DMS79 treated with DMSO at 0.1 percent for 48 hours (cell line): ENCODE measurements around the gene VEZF1.

ENCODE experiments used
- DNase-seq: peaks from one replicate; lab custom pipeline; 2025; lab: John Stamatoyannopoulos, UW

The VEZF1 gene

DNA sequence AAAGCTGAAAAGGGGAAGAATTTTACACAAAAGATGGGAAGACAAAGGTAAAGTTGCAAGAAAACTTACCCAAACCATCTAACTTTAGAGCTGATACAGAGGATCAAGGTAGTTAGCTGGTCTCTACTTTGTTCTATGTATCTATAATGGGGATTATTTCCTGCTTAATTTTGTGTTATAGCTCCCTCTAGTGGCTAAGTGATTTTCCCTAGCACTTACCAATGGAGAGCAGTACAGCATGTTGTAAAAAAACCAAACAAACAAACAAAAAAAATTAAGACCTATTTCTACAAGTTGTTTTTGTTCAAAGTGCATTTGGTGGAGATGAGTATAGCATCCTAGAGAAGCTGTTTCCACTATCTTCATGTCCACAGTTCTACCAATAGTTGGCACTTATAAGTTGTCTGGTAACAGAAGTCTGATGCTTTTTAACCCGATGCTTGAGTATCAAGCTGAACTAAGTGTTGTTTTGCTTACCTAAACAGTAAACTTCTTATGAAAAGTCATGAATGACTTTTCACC is 11.5 kb upstream of the VEZF1 start:
- peak; percentile 55 for DNase-seq

DNA sequence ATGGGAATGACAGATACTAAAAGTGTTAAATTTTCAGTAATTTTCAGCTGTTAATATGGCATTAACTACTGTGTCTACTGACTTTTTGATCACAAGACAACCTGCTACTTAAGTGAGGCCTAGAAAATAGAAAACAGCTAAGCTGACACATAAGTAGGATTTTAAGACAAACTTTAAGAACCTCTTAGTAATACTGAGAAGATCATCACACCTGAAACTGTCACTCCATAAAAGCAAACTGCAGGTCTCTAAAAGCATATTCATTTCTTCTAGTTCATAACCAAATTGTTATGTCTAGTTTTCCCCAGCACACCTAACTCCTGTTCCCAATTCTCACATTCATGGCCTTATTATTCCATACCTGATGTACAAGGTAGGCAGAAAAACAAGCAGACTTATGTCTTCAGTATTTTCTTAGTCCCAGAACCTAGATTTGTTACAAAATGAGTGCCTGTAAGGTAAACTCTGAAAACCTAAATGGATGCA is 11.0 kb upstream of the VEZF1 start:
- DNase-seq: no peak

DNA sequence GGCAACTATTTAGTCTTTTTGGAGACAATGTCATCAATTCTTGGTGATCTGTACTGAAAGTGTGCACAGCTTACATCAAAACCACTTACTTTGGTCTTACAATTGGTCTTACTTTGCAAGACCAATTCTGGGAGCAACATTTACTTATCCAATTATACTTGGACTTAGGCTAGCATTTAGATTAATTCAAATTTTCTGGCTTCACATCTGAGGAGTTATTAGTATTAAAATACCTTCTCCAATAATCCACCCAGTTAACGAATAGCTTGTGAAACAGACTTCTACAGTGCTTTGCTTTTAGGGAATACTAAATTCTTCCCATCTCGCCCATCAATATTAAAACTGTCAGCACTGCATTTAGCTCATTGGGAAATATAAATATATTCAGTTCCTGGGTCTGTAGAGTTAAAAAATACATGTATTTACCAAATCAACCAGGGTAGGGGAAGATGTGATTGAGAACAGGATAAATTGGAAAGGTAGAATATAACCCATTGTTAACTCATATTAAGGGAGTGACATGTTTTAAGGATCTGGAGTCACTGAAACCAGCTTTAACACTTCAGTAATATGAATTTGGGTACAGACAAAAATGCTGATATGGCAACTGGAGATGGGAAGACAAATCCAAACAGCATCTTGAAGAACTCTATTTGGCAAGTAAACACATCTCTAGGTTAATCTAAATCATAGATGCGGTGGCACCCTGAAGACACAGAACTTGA is 9.2 kb upstream of the VEZF1 start:
- no peak for DNase-seq

DNA sequence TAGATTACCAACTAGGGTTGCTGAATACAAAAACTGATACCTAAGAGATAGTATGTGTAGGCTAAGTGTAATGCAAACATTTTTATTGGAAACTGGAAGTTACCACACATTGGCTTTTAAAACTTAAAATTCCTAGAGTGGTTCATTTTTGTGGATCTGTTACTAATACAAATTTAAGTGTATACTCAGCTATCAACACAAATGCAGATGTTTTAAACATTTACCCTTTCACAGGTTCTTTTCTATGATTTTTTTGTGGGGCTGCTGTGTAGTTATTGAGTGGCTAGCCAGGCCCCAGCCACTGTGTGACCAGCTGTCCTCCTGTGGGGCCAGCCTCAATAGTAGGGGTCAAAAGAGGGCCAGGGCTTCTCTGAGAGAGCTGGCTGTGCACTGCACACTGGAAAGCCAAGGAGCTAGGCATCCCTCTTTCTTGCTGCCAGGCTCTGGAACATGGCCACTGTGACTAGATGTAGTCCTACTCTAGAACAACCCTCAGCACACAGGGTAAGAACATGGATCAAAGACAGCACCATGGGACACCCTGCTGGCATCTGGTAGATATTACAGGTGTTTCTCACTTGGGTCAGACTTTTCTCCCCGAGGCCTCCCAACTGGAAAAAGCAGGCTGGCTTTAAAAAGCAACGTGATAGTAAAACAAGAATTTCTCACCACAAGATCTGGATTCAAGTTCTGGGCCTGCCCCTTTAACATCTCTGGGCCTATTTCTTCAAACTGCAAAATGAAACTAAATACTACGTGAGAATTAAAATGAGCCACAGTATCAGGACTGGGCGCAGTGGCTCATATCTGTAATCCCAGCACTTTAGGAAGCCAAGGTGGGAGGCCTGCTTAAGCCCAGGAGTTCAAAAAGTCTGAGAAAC is 7.3 kb upstream of the VEZF1 start:
- no peak for DNase-seq

DNA sequence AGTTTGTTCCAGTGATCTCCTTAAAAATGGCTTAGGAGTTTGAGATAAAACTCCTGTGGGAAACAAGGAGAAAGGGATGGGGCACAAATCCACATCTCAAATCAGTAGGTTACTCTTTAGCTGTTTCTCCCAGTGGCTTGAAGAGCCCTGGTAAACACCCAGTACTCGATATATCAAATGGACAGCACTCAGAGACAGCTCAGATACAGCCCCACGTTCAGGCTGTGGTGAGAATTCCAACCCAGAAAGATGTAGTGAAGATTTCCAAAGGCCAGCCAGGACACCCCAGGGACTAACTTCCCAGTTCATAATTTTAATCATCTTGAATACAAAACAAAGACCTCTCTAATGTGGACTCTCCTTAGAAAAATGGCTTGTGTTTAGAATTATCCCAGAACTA is 6.4 kb upstream of the VEZF1 start:
- no peak for DNase-seq

DNA sequence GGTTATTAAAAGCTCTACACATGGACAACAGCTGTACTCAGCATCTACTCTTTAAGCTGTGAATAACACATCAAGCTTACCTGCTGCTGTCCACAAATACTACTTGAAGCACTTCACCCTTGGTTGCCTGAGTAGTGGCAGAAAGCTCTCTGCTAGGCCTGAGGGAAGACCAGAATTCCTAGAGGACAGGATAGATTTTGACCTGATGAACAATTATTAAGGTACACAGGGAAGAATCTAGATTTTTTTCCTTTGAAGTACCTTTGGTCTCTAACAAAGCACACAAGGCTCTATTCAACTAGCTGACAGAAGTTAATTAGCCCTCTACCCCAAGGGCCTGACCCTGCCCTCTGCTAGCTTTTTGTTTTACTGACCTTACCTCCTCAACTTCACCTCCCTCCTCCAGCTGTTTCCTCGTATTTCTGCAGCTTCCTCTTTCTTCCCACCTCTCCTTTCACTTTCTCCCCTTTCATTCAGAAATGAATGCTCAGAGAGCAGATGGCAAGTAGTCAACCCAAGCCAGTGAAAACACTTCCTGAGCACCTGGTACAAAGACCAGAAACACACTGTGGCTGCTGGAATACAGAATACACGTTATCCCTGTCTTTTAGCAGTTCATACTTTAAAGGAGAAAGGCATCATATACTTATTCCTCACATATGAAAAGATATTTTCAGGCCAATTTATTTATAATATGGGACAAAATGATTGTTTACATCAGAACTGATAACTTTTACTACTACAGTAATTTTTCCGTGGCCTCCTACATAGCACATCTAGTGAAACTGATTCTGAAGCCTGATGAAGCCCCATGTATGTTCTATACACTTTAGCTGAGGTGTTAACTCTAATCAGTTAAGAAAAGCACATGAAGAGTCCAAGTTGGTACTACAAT is 5.7 kb upstream of the VEZF1 start:
- DNase-seq: peak; percentile 59

DNA sequence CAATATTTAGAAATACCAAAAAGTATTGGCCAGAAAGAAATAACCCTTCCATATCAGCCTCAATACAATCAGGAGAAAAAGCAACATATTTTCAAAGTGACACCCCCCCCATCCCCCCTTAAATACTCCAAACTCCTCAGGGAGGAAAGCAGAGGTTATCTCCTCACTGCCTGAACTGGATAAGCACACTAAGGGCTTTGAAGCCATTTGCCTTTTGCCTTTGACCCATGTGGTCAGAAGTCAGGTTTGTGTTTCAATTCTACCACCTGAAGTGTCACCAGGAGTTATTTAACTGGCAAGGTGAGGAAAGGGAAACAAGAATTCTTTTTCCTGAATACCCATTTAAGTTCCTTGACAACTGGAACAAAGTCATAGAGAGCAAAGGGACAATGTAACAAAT is 3.5 kb upstream of the VEZF1 start:
- DNase-seq: no peak

DNA sequence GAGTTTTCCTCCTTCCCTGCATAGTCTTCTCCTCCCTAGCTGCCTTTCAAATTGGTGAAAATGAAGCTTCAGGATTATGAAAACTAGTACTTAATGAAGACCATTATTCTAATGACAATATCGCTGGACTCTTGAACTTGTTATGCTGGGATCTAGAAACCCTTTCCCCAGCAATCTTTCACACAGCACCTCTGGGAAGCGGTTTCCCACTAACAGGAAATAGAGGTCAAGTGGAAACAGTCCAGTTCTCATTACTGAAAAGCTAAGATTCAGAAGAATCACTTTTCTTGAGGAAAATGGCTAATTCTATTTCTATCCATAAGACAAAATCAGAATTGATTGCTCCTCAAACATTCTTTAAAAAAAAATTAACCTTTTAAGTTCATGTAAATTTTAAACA is 2.0 kb upstream of the VEZF1 start:
- DNase-seq: no peak

DNA sequence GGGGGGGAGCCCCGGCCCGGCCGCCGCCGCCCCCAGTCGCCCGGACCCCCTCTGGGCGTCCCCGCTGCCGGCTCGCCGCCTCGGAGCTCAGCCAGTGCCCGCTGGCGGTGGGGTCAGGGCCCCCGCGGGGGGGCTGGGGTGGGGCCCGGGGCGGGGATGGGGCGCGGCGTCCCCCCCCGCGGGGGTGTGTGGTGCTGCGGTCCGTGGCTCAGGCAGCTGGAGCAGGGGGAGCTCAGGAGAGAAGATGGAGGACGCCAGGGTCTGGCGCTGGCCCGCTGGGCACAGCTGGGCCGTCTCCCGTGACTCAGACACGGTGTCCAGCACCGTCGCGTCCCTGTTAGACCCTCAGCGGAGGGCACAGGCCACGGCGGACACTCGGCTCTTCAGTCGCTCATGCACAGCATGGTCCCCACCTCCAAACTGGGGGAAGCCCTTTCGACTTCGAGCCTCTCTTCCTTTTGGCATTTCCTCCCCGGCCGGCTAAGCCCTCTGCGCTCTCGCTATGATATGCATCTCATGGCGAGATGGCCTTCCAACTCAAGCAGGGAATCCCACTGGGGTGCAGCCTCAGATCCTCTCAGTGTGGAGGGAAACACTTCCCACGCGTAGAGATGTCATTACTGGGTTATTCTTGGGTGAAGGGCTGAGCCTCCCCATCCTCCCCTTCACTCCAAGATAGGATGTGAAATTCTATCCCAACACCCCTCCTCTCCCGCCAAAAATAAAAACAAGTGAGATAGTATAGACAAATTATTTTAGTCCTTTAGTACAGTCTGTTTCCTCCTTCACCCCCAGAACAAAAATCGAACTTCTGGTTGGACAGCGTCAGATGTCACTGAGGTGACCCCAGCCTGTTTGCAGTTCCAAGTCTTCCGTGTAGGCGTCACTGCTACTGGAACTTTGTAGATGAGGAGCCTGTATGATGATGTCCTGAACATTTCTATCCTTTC is 522 bp upstream of the VEZF1 start:
- DNase-seq: peak; percentile 15

DNA sequence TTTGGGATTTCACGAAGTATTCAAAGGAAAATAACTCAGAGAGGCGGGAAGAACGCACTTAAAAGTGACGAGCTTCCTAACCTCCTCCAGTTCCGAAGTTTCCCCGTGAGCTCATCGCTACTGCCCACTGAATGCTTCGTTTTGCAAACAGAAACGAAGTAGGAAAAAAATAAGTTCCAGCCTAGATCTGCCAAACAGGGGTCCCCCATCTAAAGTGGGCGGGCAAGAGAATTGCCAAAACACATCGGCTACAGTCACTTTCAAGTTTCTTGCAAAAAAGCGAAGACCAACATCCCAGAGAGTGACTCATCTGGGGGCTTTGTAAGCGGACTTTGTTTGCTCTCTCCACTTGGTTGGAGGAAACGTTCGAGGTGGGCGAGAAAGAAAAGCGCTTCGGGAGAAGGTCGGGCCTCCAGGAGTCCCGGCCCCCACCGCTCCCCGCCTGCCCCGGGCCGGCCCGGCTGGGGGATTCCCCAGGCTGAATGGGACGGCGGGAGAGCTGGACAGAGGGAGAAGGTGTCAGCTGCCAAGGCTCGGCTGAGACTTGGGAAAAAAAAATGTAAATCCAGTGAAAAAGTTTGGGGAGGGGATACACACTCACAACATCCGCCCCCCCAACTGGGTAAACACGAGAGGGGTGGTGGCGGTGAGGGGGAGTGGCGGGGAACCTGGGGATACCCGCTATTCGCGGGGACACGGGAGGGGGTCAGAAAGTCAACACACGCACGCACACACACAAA is 1.0 kb downstream of the VEZF1 start:
- no peak for DNase-seq

DNA sequence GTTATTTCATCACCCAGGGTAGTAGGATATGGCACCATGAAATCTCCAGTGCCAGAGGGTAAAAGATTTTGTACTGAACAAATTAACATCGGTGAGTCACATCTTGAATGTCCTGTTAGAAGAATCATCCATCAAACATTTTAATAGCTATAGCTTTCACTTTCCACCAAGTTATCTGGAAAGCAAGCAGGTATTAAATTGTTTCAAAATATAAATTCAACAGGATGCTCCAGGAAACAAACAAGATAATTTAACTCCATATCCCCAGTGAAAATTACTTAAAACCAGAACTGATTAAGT is 2.4 kb downstream of the VEZF1 start:
- no peak for DNase-seq

DNA sequence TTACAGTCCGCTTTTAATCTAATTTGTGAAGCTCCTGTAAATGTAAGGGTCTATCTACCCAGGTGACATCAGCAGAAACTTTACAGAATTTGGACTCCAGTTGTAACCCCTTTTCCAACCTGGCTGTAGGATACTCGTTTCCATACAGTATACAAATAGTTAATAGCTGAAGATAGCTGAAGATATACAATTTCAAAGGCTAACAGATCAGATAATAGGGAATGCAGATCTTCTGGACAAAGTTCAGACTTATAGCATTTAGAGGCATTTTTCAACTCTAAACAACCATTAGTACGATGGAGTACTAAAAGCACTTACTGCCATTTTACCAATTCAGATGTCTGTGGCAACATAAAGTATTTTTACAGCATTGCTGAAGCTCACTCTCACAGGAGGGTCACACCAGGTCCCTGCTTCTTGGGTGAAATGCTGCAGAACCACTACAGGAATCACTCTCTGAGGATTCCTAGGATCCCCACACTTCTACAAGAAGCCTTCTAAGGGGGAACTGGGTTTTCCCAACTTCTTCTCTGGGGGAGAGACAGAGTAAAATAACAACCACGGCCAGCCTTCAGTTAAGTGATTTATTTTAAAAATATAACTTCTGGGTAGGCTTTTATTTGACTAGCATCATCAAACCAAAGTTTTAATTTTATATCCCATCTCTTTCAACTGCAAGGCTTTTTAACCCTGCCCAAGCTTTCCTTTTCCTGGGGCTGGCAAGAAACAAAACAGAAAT is 2.9 kb downstream of the VEZF1 start:
- no peak for DNase-seq

DNA sequence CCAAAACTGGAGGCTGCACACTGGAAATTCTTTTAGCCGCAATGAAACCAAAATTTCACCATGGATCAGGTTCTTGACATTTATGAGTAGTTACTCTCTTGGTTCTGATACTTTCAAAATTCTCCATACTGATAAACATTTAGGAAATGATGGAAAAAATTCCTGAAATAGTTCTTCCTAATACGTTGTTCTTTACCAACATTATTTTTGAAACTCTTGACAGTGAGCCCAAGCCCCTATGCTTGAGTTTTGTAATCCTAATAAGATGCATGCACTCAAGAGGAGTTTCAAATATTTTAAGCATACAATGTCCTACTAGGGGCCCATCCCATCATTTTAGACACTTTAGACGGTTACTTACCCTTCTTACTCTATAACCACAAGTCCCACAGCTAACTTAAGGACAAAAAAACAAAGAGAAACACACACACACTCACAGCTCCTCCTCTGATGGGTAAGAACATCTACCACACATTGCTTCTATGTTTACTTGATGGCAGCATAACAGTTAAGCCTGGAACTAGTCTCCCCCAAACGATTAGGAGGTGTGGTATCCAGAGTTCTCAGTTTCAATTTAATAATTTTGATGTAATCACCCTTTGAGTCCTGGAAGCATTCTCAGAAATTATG is 3.7 kb downstream of the VEZF1 start:
- DNase-seq: no peak

DNA sequence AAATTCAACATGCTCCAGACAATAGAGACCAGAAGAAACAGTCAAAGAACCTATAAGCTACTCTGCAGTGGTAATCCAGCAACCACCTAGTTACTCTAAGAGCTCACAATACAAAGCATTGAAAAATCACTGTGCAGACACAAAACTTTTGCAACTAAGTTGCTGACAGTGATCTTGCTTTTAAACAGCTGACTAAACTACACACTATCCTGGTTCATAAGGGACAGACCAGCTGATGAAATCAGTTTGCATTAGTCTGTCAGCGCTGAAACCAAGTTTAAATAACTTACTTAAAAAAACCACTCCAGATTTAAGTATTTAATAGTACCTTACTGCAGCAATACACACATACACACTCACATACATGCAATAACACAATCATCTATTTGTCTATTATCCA is 4.6 kb downstream of the VEZF1 start:
- DNase-seq: no peak

DNA sequence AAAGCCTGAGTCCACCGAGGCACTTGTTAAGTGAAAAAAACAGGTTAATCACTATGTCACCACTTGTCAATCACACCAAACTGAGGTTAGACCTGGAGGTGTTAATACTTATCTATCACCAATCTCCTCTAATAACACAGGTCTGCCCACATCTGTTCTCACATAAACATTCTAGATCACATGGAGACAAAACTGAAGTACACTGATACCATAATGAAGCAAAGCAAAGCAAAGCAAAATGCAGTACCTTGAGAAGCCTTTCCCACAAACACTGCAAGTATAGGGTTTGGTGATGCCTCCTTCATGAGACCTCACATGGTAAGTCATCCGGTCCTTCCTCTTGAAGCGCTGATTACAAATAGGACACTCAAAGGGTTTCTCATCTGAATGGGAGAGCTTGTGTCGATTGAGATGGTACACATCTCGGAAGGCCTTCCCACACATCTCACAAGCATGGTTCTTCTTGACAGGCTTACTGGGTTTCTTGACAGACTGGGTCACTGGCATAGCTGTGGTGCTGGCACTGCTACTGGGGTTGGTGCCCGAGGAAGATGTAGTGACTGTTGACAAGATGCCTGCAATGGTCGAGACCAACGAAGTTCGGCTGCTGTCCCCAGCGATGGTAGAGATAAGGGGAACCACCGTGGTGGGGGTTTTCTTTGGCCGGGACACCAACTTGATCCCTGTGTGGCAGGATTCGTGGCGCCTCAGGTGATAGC is 5.4 kb downstream of the VEZF1 start:
- DNase-seq: no peak

DNA sequence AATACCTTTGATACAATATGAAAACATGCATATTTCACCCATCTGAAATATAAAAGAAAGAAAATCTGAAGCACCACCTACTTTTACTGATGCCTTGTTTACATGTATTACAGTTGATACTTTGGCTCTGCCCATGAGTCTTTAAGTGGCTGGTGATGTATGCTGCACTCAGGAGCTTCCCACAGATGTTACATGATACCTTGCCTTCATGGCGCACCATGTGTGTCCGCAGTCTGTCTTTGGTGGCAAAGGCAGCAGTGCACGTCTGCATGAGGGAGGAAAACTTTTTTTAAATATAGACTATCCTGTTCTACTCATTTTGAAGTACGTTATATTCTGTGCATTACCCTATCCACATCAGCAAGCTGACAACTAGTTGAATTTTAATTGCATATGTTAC is 7.5 kb downstream of the VEZF1 start:
- DNase-seq: no peak

DNA sequence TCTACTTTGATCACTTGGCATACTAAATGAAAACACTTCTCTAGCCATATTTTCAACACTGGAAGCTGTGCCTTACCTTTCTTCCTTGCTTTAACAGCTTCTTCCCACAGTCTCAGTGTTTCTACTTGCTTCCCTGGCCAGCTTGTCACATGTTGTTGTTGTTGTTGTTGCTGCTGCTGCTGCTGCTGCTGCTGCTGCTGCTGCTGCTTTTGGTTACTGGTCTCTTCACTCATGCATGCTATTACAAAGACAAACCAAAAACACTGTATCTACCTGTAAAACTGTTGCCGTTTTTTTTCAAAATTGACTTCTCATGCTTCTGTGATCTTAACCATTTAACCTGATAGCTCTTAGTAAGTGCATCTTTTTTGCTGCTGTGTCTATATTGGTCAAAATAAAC is 9.0 kb downstream of the VEZF1 start:
- DNase-seq: no peak

DNA sequence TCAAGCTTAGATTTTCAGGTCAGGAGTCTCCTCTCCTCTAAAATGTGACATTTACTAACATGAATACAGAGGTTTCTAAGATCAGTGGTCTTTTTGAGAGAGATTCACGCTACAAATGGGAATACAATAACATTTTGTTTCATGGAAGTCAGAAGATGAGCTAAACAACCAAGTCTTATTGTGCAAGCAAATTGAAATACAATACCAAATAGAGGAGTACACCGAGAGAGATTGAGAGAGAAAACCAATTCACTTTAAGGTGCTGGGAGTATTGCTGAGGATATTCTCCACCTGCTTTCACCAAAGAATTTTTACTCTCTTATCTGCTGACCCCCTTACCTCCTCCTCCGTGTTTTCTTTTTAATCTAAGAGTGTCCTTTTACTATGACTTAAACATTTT is 11.5 kb downstream of the VEZF1 start:
- no peak for DNase-seq

DNA sequence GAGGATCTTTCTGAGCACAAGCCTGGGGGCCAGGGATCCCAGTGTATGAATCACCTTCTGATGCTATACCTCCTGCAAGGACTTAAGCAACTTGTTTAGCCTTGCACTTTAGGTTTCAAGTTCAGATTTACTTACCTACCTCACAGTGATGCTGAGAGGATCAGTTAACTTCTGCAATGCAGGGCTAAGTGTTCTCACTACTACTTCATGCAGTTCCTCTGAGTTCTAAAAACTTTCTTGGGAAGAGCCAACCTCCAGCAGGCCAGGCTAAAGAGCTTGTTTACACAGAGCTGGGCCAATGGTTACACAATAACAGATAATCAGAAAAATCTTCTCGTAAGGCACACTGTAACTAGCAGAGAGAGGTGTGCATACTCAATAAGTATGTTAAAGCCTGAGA is 13.0 kb downstream of the VEZF1 start:
- no peak for DNase-seq
